Activated CD8-positive, alpha-beta memory T cell treated with anti-CD3 and anti-CD28 coated beads, Interleukin-2, amount 10 ng/mL, durations not matched to agents 7 days and 5 days (primary cell): Measurements from ENCODE around the gene CAB39. TPM values are rescaled to one million over a fixed set of nuclear protein-coding genes. Genes with fewer than 3 reads are reported as not detected.

Source experiments
- ATAC-seq: fragments of 150-1000 bp; cut with Tn5 transposase; one replicate; pipeline ENCODE4 v1.10.0; 2021; ENCODE audit warnings: moderate library complexity
- CTCF ChIA-PET: fragments of 350-600 bp; sonication (Branson Sonifier 250); formaldehyde crosslinking; loops from one replicate; lab custom pipeline; 2021; ENCODE audit warnings: antibody characterized with exemption; lab: Charles Lee
- DNase-seq: peaks from one replicate; pipeline ENCODE4 v3.0.0-alpha.2; 2020
- H3K27ac Mint-ChIP-seq: one replicate; pipeline ENCODE4 v1.8.0; 2021; ENCODE audit warnings: mild to moderate bottlenecking, mixed read lengths
- H3K27me3 Mint-ChIP-seq: one replicate; pipeline ENCODE4 v1.8.0; 2021; ENCODE audit warnings: mixed read lengths
- H3K36me3 Mint-ChIP-seq: one replicate; pipeline ENCODE4 v1.8.0; 2021; ENCODE audit warnings: mild to moderate bottlenecking, mixed read lengths
- H3K4me1 Mint-ChIP-seq: one replicate; pipeline ENCODE4 v1.8.0; 2021; ENCODE audit warnings: mixed read lengths
- H3K4me3 Mint-ChIP-seq: one replicate; pipeline ENCODE4 v1.8.0; 2021; ENCODE audit warnings: mild to moderate bottlenecking, moderate library complexity, mixed read lengths
- H3K9me3 Mint-ChIP-seq: one replicate; pipeline ENCODE4 v1.8.0; 2022; ENCODE audit warnings: low read depth, mixed read lengths
- total RNA-seq, 2 experiments: library from RNA; stranded (reverse); gene quantifications; one replicate each; pipeline ENCODE4 v1.2.3, GENCODE V29; 2021

Gene CAB39
- total RNA-seq, 2 experiments from 2014 or later, result 148 to 174 TPM

GRCh38 chr2:230868161-230868946 is 155.7 kb downstream of the CAB39 start:
- DNase-seq (no peak), ATAC-seq (no peak)
- Mint-ChIP-seq H3K4me3 (no peak overlapping the region), H3K27ac (no peak overlapping the region), H3K27me3 (peaks cover 24% of the 10 kb centered on the region), H3K36me3 (no peaks in the 10 kb centered on the region), H3K4me1 (peaks cover 40% of the 10 kb centered on the region), H3K9me3 (no peaks in the 10 kb centered on the region)
- CTCF ChIA-PET, result interaction anchor here (0.8 to 2.8 kb wide), 2 partner anchors 17 to 20 kb away, joined by 3 to 8 read pairs; no protein-coding TSS in a partner anchor

DNA sequence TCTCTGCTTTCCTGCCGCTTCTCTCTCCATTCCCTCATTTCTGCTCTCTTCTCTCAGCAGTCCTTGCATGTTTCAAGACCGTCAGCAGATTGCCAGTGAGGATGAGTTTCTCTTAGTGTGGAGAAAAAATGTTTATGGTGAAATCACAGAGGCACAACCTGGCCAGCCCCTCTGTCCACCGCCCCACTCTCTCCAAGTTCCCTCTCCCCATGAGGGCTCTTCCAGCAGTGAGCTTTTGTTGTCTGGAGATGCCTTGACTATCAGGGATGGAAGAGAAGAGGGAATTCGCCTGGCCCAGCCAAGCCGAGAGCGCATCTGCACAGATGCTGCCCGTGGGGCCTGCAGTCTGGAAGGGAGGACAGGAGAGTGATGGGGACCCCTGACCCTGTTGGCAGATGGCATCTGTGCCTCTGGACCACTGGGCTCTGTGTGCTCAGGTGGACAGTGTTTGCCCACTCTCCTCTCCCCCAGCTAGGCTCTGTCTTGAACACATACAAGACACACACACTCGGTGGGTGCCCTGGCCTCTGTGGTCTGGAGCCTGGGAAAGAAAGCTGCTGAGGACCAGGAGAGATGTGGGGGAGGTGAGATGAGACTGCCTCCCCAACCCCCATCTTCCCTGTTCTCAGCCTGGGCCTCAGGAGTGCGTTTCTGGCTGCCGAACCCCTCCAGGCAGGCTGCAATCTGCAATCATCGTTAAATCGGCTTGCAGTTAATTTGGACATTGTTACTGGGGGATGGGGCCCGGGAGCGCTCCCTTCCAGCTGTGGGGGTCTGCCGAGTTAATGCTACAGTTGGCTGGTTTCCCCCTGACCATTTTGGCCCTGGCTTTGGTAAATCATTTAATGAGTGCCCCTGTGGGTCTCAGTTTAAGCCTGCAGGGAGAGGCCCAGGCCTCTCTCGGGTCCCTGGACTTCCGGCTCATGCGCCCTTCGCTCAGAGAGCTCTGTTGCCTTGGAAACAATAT is 156.6 kb downstream of the CAB39 start:
- CTCF ChIA-PET, result interaction anchor here (0.8 kb wide), 1 partner anchor 18 kb away, joined by 3 read pairs; no protein-coding TSS in a partner anchor
- Mint-ChIP-seq H3K9me3 (no peaks in the 10 kb centered on the region), H3K4me1 (peaks cover 41% of the 10 kb centered on the region), H3K27ac (no peak overlapping the region), H3K27me3 (peaks cover 16% of the 10 kb centered on the region), H3K4me3 (no peak overlapping the region), H3K36me3 (no peaks in the 10 kb centered on the region)
- no peak for DNase-seq
- no peak for ATAC-seq

GRCh38 chr2:230869914-230870543 is 157.4 kb downstream of the CAB39 start:
- no peak overlapping the region for H3K4me3 Mint-ChIP-seq
- no peaks in the 10 kb centered on the region for H3K36me3 Mint-ChIP-seq
- CTCF ChIA-PET, result interaction anchor here (1.4 kb wide), 1 partner anchor 22 kb away, joined by 3 read pairs; no protein-coding TSS in a partner anchor
- H3K27ac Mint-ChIP-seq, result no peak overlapping the region
- DNase-seq (no peak), ATAC-seq (no peak)
- H3K27me3 Mint-ChIP-seq, result peaks cover 13% of the 10 kb centered on the region
- peaks cover 41% of the 10 kb centered on the region for H3K4me1 Mint-ChIP-seq
- H3K9me3 Mint-ChIP-seq, result no peaks in the 10 kb centered on the region

Other genes starting within 250 kb of the CAB39 start
- 100 to 1,000 TPM in 1 of 2 experiments, 10 to 100 TPM in 1; 65.1 to 115 TPM for gene ITM2C, start 152.1 kb downstream of the CAB39 start, total RNA-seq
- gene GPR55, start 212.4 kb downstream of the CAB39 start, total RNA-seq, result 10 to 100 TPM; 42.1 to 58.8 TPM